GM19463 (cell line): ENCODE data around the gene HOTAIR.
A peak's percentile ranks its signal among the peaks of the same experiment; 100 is the strongest.

ENCODE experiments used
- ATAC-seq: cut with Tn5 transposase; IDR thresholded peaks from one replicate; pipeline ENCODE4 v1.9.1; 2021; ENCODE audit warnings: mild to moderate bottlenecking, moderate library complexity; ENCODE audit not compliant: unreplicated experiment

The HOTAIR gene

GRCh38 chr12:53988541-53989226, 13.9 kb upstream of the HOTAIR start:
- ATAC-seq: no peak

- no peak for ATAC-seq
Observed at GRCh38 chr12:53987787-53988230, 13.1 kb upstream of the HOTAIR start.

GRCh38 chr12:53986686-53987483, 12.1 kb upstream of the HOTAIR start:
- ATAC-seq: no peak

- ATAC-seq: no peak
Observed at GRCh38 chr12:53985994-53986685, 11.4 kb upstream of the HOTAIR start.

GRCh38 chr12:53985692-53985993, 10.9 kb upstream of the HOTAIR start:
- ATAC-seq: no peak

- ATAC-seq: peak; percentile 50
Observed at GRCh38 chr12:53984901-53985691, 10.3 kb upstream of the HOTAIR start, which contains the start of gene HOXC10. Gene HOXC10 (plus strand): TSS chr12:53985146. CDS start chr12:53985260, 114 bp downstream.

- no peak for ATAC-seq
Observed at GRCh38 chr12:53983950-53984572, 9.3 kb upstream of the HOTAIR start.

- ATAC-seq: no peak
Observed at GRCh38 chr12:53983568-53983949, 8.8 kb upstream of the HOTAIR start.

GRCh38 chr12:53982648-53983567, 8.2 kb upstream of the HOTAIR start:
- no peak for ATAC-seq

GRCh38 chr12:53981634-53982565, 7.1 kb upstream of the HOTAIR start:
- no peak for ATAC-seq

- ATAC-seq: no peak
Observed at GRCh38 chr12:53980802-53981496, 6.2 kb upstream of the HOTAIR start.

- ATAC-seq: no peak
Observed at GRCh38 chr12:53980104-53980801, 5.5 kb upstream of the HOTAIR start.

- no peak for ATAC-seq
Observed at GRCh38 chr12:53978477-53979356, 4.0 kb upstream of the HOTAIR start.

GRCh38 chr12:53977596-53978445, 3.1 kb upstream of the HOTAIR start:
- ATAC-seq: no peak
